Psoas muscle (tissue), 8 donors: ENCODE data around the gene TNNT3. TPM values are rescaled to one million over a fixed set of nuclear protein-coding genes. Genes with fewer than 3 reads are reported as not detected.

Experiments used
- ATAC-seq, 4 donors: fragments of 200-7000 bp; cut with Tn5 transposase; one replicate each; pipeline ENCODE4 v1.9.1; 2020; ENCODE audit warnings: moderate library complexity in 3 of 4, mild to moderate bottlenecking in 2 of 4
- DNase-seq, 2 donors: peaks; one replicate each; pipeline ENCODE4 v3.0.0-alpha.2; 2020
- H3K27ac ChIP-seq: fragments of 200-600 bp; one replicate; pipeline ENCODE4 v1.8.0; 2022
- H3K27me3 ChIP-seq, 3 donors: fragments of 200-600 bp in 1 of 3; one replicate each; pipeline versions ENCODE4 v1.6.1 to v1.8.0; 2013 to 2022; ENCODE audit warnings: low read length in 2 of 3, mild to moderate bottlenecking in 2 of 3, moderate library complexity in 1 of 3; ENCODE audit not compliant: insufficient read depth in 3 of 3
- H3K36me3 ChIP-seq, 2 donors: fragments of 200-600 bp in 1 of 2; one replicate each; pipeline versions ENCODE4 v1.6.1 to v1.8.0; 2013 to 2022; ENCODE audit warnings: low read depth in 1 of 2, mild to moderate bottlenecking in 1 of 2, moderate library complexity in 1 of 2; ENCODE audit not compliant: insufficient read depth in 1 of 2
- H3K4me1 ChIP-seq: fragments of 200-600 bp; one replicate; pipeline ENCODE4 v1.8.0; 2022
- H3K4me3 ChIP-seq: fragments of 200-600 bp; one replicate; pipeline ENCODE4 v1.8.0; 2022; ENCODE audit warnings: mild to moderate bottlenecking
- H3K9me3 ChIP-seq: fragments of 200-600 bp; one replicate; pipeline ENCODE4 v1.8.0; 2022
- WGBS, 3 donors: extraction: QIAGEN DNeasy Blood & Tissue Kit; methylation state at CpG; one replicate each; pipeline versions ENCODE4 v1.1.6 to v1.1.7; 2013; 5-methylcytosine and 5-hydroxymethylcytosine counted together
- intact Hi-C, 2 donors: fragments of 100-400 bp; cut with DNase I; formaldehyde crosslinking; loops; one replicate each; pipeline versions ENCODE4 v1.11.0 to v1.14.2; 2022
- polyA plus RNA-seq, 3 donors: library from polyadenylated mRNA; stranded (reverse); fragments of 200-250 nt; gene quantifications; one replicate each; pipeline ENCODE4 v1.2.3, GENCODE V29; 2013
- total RNA-seq, 4 donors: library from RNA; stranded (reverse); fragmentation: NEBNext Ultra II Directional in 2 of 4; extraction: Animal tissue kit (Norgen Biotek cat#: 25700) in 2 of 4; gene quantifications; one replicate each; pipeline versions ENCODE4 v1.2.1 to v1.2.4, GENCODE V29; 2021 to 2023
- TF ChIP-seq, protein P1 (sequence below): fragments of 200-600 bp; IDR thresholded peaks from one replicate; pipeline ENCODE4 v1.8.0; 2022; ENCODE audit warnings: antibody characterized with exemption
- donor health status: healthy with polysubstance abuse.
- donor health status: DM: no; HTN: no; CAD: no; lungs with moderate emphysema.
- donor health status: Bipolar disorder and iron deficiency.
- donor health status: healthy.
- donor health status: DM: yes; HTN: yes; CAD: no.
- donor health status: DM: no; HTN: no; CAD: no.
- donor health status: DM: no; HTN: no; CAD: no.
- donor health status: DM: yes; HTN: yes; CAD: no.

TNNT3 gene
- total and polyA plus RNA-seq, 7 donors: 1,367 to 7,638 (median 3,289) TPM

- TF ChIP-seq, protein P1, sequence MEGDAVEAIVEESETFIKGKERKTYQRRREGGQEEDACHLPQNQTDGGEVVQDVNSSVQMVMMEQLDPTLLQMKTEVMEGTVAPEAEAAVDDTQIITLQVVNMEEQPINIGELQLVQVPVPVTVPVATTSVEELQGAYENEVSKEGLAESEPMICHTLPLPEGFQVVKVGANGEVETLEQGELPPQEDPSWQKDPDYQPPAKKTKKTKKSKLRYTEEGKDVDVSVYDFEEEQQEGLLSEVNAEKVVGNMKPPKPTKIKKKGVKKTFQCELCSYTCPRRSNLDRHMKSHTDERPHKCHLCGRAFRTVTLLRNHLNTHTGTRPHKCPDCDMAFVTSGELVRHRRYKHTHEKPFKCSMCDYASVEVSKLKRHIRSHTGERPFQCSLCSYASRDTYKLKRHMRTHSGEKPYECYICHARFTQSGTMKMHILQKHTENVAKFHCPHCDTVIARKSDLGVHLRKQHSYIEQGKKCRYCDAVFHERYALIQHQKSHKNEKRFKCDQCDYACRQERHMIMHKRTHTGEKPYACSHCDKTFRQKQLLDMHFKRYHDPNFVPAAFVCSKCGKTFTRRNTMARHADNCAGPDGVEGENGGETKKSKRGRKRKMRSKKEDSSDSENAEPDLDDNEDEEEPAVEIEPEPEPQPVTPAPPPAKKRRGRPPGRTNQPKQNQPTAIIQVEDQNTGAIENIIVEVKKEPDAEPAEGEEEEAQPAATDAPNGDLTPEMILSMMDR: no peak
- Histone ChIP-seq H3K4me1 (peaks cover 37% of the 10 kb centered on the region), H3K4me3 (no peak overlapping the region), H3K9me3 (no peaks in the 10 kb centered on the region), H3K27ac (peak overlapping the region; percentile 53), H3K27me3 (no peaks in the 10 kb centered on the region), H3K36me3 (peaks cover 0 to 81% of the 10 kb centered on the region in 2 donors)
- ATAC-seq (no peak), DNase-seq (peak in 1 of 2 donors; percentile 47)
- WGBS, 3 donors: 74 to 83% (median 81%) methylated on average over 23 to 25 of the region's 25 CpGs
- intact Hi-C loops: no loop called here
Measured at GRCh38 chr11:1929621-1930461, 10.3 kb downstream of the TNNT3 start.

DNA sequence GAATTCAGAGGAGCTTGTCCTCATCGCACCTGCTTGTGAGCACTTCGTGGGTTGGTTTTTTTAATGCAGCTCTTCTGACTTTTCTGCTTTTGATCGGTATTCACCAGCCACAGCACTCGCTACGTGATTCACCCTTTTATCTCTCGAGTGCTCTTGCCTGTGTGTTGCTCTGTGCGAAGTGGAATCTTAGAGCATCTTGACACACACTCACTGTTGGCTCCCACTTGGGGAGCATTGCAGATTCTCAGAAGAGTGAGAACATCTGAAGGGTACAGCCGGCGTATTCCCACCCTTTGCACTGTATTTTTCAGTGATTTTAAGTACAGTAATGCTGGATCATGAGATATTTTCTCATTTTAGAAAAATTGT is 10.9 kb downstream of the TNNT3 start:
- Histone ChIP-seq H3K27me3 (no peaks in the 10 kb centered on the region), H3K27ac (peak overlapping the region; percentile 53), H3K4me3 (no peak overlapping the region), H3K4me1 (peaks cover 30% of the 10 kb centered on the region), H3K36me3 (peaks cover 0 to 86% of the 10 kb centered on the region in 2 donors), H3K9me3 (no peaks in the 10 kb centered on the region)
- WGBS, 3 donors: 57 to 82% (median 60%) methylated on average over 9 of the region's 9 CpGs
- intact Hi-C loops: no loop called here
- TF ChIP-seq, protein P1: no peak
- ATAC-seq (peak in 1 of 4 donors; percentile 11), DNase-seq (peak in 1 of 2 donors; percentile 24)

DNA sequence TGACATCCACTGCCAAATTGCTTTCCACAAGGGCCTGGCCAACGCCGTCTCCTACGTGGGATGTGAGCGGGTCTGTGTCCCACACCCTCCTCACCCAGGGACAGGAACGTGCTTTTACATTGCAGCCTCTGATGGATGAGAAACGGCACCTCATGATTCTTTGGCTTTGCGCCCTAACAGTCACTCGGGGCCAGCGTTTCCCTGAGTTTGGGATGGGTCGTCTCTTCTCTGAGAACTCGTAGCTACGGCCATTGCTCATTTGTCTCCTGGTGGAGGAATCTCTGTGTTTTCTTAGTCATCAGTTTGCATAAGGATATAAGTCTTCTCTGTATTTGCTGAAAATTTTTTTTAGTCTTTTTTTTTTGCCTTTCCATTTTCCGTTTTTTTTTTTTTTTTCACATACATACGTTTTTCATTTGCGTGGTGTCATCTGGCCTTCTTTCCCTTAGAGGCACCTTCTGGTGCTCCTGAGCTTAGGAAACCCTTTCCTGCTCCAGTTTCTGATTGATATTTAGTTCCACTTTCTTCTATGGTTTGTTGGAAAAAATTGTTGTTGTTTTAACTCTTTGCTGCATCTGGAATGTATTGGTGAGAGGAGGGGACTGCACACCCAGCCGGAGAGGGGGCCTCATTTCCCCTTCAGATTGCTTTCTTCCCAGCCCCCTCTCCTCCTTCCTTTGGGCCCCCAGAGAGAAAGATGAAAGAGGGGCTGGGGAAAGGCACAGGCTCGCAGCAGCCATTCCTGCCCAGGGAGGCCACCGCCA is 12.0 kb downstream of the TNNT3 start:
- Histone ChIP-seq H3K9me3 (no peaks in the 10 kb centered on the region), H3K4me3 (no peak overlapping the region), H3K27ac (peak overlapping the region; percentile 53), H3K36me3 (peaks cover 0 to 86% of the 10 kb centered on the region in 2 donors), H3K27me3 (no peaks in the 10 kb centered on the region), H3K4me1 (peaks cover 21% of the 10 kb centered on the region)
- DNase-seq (peak; percentile 70 to 76), ATAC-seq (peak in 2 of 4 donors; percentile 14 to 27)
- 45 to 55% (median 50%) methylated on average over 18 of the region's 18 CpGs for WGBS, 3 donors
- TF ChIP-seq, protein P1: no peak
- intact Hi-C loops: no loop called here

- no peak overlapping the region for H3K4me3 ChIP-seq
- 71 to 79% (median 78%) methylated on average over 11 of the region's 11 CpGs for WGBS, 3 donors
- intact Hi-C loops: no loop called here
- H3K4me1 ChIP-seq: peaks cover 16% of the 10 kb centered on the region
- peak overlapping the region; percentile 53 for H3K27ac ChIP-seq
- no peaks in the 10 kb centered on the region for H3K9me3 ChIP-seq
- TF ChIP-seq, protein P1: no peak
- DNase-seq: peak in 1 of 2 donors; percentile 57
- no peak for ATAC-seq
- no peaks in the 10 kb centered on the region for H3K27me3 ChIP-seq
- peaks cover 0 to 86% of the 10 kb centered on the region in 2 donors for H3K36me3 ChIP-seq
Measured at GRCh38 chr11:1932105-1932480, 12.6 kb downstream of the TNNT3 start.
